ENCODE data around the gene ATPAF2. TPM values are rescaled to one million over a fixed set of nuclear protein-coding genes. Genes with fewer than 3 reads are reported as not detected.

Gene ATPAF2
- total RNA-seq, 1 donor from 2014 or later = 34.7 TPM

DNA sequence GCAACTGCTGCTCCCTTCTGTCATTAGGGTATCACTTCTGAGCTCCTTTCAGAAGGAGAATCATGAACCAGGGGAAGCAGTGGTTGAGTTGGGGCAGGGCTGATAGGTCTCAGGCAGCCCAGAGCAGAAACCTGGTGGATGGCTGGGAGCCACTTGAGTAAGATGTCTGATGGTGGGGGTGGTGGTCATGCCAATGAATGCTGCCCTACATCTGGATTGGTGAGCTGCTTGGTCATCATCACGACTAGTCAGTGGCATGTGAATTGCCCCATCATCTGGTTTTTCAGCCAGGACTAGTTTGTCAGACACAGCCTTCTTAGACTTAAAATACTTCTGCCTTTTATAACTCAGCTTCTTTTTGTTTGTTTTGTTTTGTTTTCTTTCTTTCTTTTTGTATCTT, 2.8 kb upstream of the ATPAF2 start:
- H3K36me3 Mint-ChIP-seq (ENCODE audit: unreplicated experiment) = peaks cover 5% of the 10 kb centered on the region
- peaks cover 24% of the 10 kb centered on the region for H3K4me1 Mint-ChIP-seq (ENCODE audit: low read depth, unreplicated experiment)
- peaks cover 4% of the 10 kb centered on the region for H3K27me3 Mint-ChIP-seq (ENCODE audit: unreplicated experiment)
- TF ChIP-seq, protein P1, sequence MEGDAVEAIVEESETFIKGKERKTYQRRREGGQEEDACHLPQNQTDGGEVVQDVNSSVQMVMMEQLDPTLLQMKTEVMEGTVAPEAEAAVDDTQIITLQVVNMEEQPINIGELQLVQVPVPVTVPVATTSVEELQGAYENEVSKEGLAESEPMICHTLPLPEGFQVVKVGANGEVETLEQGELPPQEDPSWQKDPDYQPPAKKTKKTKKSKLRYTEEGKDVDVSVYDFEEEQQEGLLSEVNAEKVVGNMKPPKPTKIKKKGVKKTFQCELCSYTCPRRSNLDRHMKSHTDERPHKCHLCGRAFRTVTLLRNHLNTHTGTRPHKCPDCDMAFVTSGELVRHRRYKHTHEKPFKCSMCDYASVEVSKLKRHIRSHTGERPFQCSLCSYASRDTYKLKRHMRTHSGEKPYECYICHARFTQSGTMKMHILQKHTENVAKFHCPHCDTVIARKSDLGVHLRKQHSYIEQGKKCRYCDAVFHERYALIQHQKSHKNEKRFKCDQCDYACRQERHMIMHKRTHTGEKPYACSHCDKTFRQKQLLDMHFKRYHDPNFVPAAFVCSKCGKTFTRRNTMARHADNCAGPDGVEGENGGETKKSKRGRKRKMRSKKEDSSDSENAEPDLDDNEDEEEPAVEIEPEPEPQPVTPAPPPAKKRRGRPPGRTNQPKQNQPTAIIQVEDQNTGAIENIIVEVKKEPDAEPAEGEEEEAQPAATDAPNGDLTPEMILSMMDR (IDR thresholded peaks at IDR 0.05; ENCODE audit: partially characterized antibody, unreplicated experiment) = no peak
- H3K9me3 Mint-ChIP-seq (ENCODE audit: unreplicated experiment) = peaks cover 11% of the 10 kb centered on the region
- no peak overlapping the region for H3K27ac Mint-ChIP-seq (ENCODE audit: unreplicated experiment)
- H3K4me3 Mint-ChIP-seq (ENCODE audit: unreplicated experiment) = no peak overlapping the region
- DNase-seq = no peak

DNA sequence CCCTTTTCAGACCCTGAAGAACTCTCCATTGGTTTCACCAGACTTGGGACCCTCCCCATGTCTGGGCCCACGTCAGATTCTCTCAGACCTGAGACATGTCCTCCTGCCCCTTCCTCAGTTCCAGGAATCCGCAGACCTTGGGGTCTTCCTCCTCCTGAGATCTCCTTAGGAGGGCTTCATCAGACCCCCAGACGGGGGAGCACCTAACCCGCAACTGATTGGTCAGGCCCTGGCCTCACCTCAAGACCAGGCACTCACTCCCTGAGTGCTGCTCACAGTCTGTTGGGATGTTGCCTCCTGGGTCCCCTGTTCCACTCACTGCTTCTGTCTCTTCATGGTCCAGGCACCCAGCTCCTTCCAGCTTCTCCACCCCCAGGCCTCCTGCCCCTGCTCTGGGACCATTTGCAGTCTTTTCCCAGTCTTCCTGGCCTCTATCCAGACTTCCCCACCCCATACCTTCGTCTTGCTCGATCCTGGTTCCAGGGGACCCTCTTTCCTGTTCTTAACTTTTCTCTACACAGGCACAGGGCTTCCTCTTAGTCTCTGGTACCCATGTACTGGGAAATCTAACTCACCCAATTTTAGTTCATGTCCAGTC, 1.4 kb upstream of the ATPAF2 start:
- DNase-seq = peak; percentile 18
- TF ChIP-seq, protein P1 (IDR thresholded peaks at IDR 0.05; ENCODE audit: partially characterized antibody, unreplicated experiment) = no peak
- peak overlapping the region; percentile 86 for H3K4me3 Mint-ChIP-seq (ENCODE audit: unreplicated experiment)
- H3K9me3 Mint-ChIP-seq (ENCODE audit: unreplicated experiment) = peaks cover 11% of the 10 kb centered on the region
- peak overlapping the region; percentile 43 for H3K27ac Mint-ChIP-seq (ENCODE audit: unreplicated experiment)
- H3K36me3 Mint-ChIP-seq (ENCODE audit: unreplicated experiment) = peaks cover 5% of the 10 kb centered on the region
- peaks cover 4% of the 10 kb centered on the region for H3K27me3 Mint-ChIP-seq (ENCODE audit: unreplicated experiment)
- peaks cover 24% of the 10 kb centered on the region for H3K4me1 Mint-ChIP-seq (ENCODE audit: low read depth, unreplicated experiment)

DNA sequence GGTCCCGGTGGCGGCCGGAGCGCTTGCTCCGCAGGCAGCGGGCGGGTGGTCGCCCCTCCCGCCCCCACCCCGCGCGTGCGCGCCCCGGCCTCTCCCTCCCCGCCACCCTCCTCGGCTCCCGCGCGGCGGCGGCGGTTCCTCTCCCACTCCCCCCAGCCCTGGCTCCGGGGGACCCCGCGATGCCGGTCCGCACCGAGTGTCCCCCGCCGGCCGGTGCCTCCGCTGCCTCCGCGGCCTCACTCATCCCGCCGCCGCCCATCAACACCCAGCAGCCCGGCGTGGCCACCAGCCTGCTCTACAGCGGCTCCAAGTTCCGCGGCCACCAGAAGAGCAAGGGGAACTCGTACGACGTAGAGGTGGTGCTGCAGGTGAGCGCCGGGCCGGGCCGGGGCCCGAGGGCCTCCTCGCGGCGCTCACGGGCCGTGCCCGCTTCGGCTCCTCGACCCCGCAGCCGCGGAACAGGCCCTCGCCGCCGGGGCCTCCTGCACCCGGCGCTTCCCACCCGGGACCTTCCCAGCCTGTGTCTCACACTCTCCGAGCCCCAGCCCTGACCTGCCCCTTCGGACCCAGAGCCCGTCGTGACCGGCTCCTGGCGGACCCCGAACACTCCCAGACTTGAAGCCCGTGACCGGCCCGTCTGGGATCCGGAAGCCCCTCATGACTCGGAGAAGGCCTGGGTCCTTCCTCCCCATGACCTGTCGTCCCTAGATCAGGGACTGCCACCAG, 730 bp upstream of the ATPAF2 start:
- DNase-seq = peak; percentile 62
- TF ChIP-seq, protein P1 (IDR thresholded peaks at IDR 0.05; ENCODE audit: partially characterized antibody, unreplicated experiment) = no peak
- Mint-ChIP-seq H3K27me3 (ENCODE audit: unreplicated experiment) (peaks cover 4% of the 10 kb centered on the region), H3K4me1 (ENCODE audit: low read depth, unreplicated experiment) (peaks cover 24% of the 10 kb centered on the region), H3K27ac (ENCODE audit: unreplicated experiment) (peak overlapping the region; percentile 94), H3K9me3 (ENCODE audit: unreplicated experiment) (peaks cover 11% of the 10 kb centered on the region), H3K36me3 (ENCODE audit: unreplicated experiment) (peaks cover 5% of the 10 kb centered on the region), H3K4me3 (ENCODE audit: unreplicated experiment) (peak overlapping the region; percentile 99)

DNA sequence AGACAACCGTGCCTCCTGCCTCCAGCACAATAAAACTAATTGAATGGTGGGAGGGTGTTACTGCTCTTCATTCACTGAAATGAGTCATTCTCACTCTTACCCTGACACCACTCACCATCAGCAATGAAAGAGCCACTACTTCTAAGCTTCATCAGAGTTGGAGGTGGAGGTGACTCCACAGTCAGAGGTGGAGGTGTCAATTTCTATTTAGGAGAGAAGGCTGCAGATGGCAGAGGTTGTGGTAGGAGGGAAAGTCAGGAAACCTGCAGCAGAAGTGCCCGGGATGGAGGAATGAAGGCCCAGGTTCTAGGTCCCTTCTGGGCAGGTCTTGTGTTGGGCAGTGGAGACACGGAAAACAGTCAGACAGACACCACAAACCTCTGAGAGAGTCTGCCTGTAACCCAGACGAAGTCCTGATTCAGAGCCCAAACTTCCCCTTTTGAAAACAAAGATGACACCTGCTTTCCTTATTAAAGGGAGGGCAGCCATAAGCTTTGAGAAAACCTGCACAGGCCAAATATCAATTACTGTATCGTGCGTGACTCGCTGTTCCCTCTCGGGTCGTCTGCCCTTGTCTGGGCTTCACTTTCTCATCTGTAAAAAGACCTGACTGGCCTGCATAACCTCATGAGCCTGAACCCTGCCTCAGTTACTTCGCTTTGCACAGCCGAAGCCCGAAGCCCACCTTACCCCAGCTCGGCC, 668 bp downstream of the ATPAF2 start:
- DNase-seq = no peak
- TF ChIP-seq, protein P1 (IDR thresholded peaks at IDR 0.05; ENCODE audit: partially characterized antibody, unreplicated experiment) = no peak
- Mint-ChIP-seq H3K4me1 (ENCODE audit: low read depth, unreplicated experiment) (peaks cover 24% of the 10 kb centered on the region), H3K36me3 (ENCODE audit: unreplicated experiment) (peaks cover 5% of the 10 kb centered on the region), H3K27ac (ENCODE audit: unreplicated experiment) (no peak overlapping the region), H3K27me3 (ENCODE audit: unreplicated experiment) (peaks cover 5% of the 10 kb centered on the region), H3K9me3 (ENCODE audit: unreplicated experiment) (peaks cover 11% of the 10 kb centered on the region), H3K4me3 (ENCODE audit: unreplicated experiment) (peak overlapping the region; percentile 99)
